Measurements from ENCODE around the gene CYP2A13.

DNA sequence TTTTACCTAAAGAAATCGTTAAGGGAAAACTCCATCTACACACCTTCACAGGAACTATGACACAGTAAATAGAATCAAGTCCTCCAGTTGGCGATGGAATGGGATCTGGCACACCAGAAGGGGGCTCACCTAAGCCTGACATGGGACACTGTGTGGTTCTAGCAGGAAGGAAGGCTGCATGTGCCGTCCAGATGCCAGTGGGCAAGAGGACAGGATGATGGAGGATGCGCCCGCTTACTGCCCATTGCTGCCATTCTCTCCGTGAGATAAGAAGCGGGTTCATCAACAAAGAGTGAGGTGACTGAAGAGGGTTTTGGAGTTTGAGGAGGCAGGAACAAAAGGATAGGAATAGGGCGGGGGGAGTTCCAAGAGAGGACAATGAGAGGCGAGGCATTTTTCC is 23.0 kb downstream of the CYP2A13 start:
- TF ChIP-seq, protein P1, sequence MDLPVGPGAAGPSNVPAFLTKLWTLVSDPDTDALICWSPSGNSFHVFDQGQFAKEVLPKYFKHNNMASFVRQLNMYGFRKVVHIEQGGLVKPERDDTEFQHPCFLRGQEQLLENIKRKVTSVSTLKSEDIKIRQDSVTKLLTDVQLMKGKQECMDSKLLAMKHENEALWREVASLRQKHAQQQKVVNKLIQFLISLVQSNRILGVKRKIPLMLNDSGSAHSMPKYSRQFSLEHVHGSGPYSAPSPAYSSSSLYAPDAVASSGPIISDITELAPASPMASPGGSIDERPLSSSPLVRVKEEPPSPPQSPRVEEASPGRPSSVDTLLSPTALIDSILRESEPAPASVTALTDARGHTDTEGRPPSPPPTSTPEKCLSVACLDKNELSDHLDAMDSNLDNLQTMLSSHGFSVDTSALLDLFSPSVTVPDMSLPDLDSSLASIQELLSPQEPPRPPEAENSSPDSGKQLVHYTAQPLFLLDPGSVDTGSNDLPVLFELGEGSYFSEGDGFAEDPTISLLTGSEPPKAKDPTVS (IDR thresholded peaks at IDR 0.05; ENCODE audit: low read depth, low read length): no peak
- no peak for TF ChIP-seq TCF12 (IDR thresholded peaks at IDR 0.05; ENCODE audit: low read depth, low read length)
- no peak for TF ChIP-seq SMC3 (IDR thresholded peaks at IDR 0.05; ENCODE audit: borderline replicate concordance, low read length)
- TF ChIP-seq, protein P2, sequence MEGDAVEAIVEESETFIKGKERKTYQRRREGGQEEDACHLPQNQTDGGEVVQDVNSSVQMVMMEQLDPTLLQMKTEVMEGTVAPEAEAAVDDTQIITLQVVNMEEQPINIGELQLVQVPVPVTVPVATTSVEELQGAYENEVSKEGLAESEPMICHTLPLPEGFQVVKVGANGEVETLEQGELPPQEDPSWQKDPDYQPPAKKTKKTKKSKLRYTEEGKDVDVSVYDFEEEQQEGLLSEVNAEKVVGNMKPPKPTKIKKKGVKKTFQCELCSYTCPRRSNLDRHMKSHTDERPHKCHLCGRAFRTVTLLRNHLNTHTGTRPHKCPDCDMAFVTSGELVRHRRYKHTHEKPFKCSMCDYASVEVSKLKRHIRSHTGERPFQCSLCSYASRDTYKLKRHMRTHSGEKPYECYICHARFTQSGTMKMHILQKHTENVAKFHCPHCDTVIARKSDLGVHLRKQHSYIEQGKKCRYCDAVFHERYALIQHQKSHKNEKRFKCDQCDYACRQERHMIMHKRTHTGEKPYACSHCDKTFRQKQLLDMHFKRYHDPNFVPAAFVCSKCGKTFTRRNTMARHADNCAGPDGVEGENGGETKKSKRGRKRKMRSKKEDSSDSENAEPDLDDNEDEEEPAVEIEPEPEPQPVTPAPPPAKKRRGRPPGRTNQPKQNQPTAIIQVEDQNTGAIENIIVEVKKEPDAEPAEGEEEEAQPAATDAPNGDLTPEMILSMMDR (IDR thresholded peaks at IDR 0.05 in 2 of 3, conservative IDR thresholded peaks at IDR 0.05 in 1 of 3; ENCODE audit: control insufficient read depth in 2 of 3, extremely low read depth in 1 of 3, insufficient read depth in 1 of 3, low read depth in 3 of 3, low read length in 3 of 3): no peak
- no peak for TF ChIP-seq POLR2A (IDR thresholded peaks at IDR 0.05; ENCODE audit: low read depth, low read length)
- no peak for TF ChIP-seq SP1 (IDR thresholded peaks at IDR 0.05; ENCODE audit: low read depth, low read length)
